D341Med (cell line): ENCODE measurements around the gene VSNL1.

Experiments
- DNase-seq: peaks from one replicate; pipeline ENCODE4 v3.0.0; 2012; ENCODE audit warnings: low spot score

VSNL1 gene

DNA sequence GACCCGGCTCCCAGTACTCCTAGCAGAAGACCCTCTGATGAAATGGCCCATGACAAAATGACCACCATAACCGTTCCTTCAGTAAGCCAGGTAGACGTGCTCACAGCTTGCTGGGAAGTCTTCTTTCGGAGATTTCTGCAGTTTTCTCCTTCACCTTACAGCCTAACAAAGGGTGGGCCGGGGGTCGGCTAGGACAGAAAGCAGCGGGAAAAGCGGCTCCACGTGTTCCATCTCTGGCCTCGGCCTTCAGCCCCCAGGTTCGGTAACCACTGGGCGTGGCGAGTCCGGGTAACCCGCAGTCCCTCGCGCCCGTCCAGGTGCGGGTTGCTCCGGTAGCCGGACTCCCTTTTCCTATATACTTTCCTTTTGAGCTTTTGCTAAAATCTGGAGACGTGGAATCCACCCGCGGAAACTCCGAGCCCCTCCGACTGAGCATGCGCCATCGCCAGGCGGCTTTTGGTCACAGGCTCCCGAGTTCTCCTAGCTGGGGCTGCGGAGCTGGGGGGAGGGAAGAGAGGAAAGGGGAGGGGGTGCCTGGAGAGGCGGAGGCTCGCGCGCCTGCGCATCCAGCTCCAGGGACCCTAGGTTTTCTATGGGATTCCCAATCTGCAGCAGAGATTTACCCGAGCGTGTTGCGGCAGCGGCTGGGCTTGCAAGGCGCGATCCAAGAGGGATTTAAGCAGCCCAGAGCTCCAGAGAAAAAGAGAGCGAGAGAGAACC lies at the start of gene VSNL1:
VSNL1 (plus strand) TSS at position 604 of the 720 bp plus-strand sequence. CDS start 51,379 bp downstream, outside the sequence.
- peak; percentile 64 for DNase-seq

DNA sequence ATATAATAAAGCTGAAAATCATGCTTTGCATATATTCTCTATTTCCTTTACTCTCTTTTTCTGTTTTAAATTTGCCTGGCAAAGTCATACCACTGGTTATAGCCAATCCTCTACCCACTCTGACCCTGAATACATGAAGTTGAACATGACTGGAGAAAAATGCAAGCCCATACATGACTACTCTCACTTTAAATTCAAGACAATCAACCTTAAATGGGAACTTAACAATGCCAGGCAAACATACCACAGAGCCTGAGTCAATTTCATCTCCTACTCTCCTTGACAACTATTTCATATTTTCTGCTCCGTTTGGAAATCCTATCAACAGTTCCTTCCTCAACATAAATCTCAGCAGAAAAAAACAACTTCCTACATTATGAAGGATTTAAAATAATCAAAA lies 44.9 kb upstream of the VSNL1 start:
- DNase-seq = no peak

DNA sequence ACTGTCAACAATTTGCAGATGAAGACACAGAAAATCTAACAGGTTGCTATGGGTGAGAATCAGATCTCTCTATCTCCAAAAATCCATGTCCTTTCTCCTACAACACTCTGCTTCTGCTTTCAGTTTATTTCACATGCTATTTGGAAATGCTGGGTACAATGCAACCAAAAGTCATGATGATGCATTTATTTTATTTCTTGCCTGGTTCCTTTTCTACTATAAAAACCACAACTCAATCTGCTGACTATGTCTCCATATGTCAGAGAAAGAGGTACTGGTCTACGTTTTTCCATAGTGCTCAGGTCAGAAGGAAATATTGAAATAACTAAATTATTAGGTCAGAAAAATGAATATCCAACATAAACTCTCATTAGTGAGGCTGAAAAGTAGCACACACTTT lies 42.8 kb upstream of the VSNL1 start:
- no peak for DNase-seq

DNA sequence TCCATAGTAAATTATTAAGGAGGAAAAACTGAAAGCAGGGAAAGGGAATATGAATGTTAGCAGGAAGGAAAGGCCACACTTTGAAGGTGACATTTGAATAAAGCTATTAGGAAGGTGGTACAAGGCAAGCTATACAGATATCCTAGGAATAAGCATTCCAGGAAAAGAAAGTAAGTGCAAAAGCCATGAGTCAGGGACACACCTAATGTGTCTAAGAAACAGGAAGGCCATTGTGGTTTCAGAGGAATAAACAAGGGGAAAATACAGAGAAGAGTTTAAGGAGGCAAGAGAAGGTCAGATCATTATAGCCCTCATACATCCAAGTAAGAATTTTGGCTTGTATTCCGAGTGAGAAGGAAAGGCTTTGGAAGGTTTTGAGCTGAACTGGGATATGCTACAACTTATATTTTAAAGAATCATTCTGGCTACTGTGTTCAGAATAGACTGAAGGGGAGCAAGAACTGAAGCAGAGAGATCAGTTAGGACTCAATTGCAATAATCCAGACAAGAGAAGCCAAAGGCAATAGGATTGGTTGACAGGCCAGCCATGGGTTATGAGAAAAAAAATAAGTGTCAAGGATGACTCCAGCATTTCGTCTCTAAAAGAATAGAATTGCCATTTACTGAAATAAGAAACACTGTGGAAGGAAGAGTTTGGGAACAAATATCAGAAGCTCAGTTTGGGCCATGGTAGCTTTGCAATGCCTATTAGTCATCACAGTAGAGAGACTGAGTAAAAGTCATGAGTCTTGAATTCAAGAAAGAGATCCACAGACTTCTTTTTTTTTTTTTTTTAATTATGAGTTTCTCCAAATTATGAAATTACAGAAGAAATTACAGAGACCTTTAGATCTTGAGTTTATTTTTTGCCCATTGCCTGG lies 33.5 kb upstream of the VSNL1 start:
- no peak for DNase-seq

DNA sequence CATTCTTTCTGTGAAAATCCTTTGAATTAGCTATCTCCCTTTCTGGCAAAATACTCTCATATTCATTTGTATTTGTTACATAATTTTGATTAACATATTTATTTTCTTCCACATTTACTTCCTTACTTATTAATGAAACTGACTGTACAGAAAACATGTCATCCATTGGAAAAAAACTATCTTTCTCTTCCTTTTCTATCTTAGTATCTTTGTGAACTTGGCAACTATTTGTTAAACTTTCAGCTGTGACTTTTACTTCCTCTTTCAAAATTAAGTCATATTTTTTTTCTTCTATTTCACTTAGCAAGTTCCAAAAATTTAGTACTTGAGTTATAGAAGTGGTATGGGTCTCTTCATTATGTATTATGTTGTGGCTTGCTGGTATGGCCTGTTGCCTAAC lies 24.8 kb upstream of the VSNL1 start:
- no peak for DNase-seq

DNA sequence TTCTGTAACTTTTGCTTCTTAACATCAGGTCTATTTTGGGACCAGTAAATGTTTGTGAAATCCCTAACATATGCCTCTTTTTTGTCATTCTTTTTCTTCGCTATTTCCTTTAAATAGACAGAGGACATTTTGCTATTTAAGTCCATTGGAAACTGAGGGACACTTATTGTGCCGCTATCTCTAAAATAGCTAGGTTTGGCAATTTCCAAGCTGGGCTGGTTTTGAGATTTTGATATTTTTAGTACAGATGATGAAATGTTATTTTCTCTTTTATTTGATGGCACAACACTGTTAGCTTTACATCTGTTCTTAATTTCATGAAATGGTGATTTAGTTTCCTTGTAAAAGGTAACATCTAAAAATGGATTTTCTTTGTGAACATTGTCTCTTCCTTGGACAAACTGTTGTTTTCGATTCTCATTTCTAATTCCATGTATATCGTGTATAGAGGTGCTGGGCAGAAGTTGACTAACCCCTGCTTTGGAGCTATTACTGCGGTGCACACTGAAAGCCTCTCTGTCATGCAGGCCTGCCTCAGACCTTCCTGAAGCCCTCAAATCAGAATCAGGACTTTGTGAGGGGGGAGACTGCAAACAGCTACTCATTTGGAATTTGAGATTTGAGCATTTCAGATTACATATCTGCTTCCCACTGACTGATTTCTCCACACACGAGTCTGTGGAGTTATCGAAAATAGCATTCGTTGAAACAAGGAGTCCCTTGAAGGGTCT lies 22.9 kb upstream of the VSNL1 start:
- DNase-seq = no peak

DNA sequence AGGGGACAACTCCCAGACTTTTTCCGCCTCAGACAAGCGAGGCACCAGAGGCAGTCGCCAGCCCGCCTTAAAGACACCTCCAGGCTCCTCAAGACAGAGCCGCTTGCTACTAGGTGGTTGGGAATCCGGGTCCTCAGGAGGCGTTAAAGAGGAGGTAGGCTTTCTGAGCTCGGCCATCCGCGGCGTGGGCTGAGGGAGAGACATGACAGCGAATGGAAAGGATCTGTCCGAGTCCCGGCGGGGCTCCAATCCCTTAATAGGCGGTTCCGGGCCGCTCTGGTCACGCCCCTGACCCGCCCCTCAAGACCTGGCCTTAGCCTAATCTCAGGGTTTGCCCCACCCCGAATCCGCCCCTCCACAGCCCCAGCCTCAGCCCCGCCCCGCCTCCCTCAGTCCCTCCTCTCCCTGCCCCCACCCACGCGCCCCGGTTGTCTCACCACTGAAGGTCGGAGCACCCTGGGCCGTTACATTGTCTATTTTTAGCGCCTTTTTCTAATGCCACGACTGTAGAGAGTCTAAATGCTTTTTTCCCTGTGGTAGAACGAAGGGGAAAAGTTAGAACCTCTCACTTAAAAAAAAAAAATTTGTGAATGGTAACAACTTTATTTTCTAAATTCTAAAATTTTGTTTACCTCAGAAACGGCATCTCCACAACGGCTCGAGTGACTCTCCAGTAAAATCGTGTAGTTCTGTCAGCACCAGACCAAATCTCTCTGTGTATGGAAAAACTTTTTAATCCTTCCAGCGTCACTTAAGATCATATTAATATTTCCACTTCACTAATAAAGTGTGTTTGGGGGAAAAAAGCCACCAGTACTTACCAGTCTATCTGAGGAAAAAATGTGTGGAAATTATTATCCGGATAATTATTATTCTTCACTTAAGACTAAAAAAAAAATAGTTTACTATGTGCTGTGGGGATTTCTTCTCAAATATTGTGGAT lies 22.0 kb upstream of the VSNL1 start, which contains the start of gene RAD51AP2:
RAD51AP2 (minus strand) TSS at position 229 of the 943 bp plus-strand sequence; CDS start at position 204, 25 bp downstream.
- peak; percentile 40 for DNase-seq

DNA sequence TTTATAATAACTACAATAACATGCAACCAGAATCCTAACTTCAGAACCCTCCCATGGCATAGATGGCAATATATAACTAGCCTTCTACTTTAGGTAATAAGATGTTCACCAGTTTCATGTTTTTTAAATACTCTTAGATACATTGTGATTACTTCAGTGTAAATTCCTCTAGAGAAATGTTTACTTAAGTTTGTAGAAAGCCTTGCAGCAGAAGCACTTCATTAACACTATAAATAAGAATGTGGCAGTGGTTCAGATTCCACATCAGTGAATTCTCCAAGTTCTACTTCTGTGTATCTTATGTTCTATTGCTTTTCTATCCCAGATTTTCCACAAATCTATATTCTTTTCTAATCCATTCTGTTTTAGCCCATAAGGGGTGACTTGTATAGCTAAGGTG lies 21.0 kb upstream of the VSNL1 start:
- no peak for DNase-seq

DNA sequence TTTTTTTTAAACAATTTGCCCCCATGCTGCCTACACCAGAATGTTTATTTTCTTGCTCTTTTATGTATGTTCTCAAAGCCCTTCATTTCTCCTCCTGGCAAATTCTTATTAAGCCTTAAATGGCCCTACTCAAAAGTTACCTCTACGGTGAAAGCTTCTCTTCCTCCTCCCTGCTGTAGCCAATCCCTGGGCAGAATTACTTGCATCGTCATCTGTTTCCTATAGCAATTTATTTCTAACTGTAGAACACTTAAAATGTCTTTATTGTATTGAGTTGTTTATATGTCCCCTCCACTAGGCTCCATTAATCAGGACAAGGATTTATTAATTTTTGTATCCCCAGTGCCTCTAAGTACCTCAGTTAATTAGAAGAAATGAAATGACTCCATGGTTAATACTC lies 19.7 kb upstream of the VSNL1 start:
- DNase-seq = no peak

DNA sequence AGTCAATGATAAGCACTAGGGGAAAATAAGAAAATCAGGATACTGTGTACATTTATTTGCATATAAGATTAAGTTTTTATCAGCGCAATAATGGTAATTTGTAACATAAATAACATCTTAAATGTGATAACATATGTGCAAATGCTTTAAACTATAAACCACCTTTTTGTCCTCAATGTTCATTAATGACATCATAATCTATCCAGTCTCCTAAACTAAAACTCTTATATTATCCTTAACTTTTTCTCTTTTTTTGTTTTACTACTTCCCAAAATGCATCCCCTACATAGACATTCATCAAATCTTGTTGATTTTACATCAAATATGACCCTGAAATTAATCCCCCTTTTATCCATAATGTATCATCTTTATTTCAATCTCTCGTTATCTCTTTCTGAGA lies 18.9 kb upstream of the VSNL1 start:
- no peak for DNase-seq

DNA sequence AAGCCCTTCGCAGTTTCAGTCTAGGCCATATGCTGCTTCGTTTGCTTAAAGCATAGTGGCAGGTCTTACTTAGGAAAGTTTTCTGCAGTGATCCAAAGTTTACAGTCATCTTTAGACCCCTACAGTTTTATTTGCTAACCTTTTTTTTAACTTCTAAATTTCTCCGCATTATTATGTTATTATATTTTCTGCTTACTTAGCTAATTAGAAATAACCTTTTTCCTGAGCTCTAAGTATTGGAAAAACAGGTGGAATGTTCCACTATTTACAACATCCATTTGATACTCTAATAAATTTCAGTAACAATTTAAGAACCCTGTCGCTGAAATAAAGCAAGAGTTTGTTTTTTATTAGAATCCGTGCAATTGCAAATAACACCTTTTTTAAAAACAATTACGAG lies 18.2 kb upstream of the VSNL1 start:
- no peak for DNase-seq

DNA sequence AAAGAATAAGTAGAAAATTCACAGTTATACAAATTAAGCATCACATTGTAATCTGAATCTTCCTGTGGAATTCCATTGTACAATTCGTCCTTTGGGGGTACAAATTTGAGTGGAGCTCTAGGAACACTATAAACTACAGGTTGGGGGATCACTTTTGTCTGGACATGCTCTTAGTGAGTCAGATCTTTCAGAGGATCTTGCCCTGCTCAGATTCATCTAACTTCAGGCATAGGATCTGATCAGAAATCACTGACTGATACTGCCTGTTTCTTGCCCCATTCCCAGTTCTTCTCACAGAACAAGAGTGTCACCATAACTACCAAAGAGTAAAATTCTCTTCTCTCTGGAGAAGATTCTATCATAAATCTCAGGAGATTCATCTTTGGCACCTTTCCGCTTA lies 10.7 kb upstream of the VSNL1 start:
- DNase-seq = no peak

DNA sequence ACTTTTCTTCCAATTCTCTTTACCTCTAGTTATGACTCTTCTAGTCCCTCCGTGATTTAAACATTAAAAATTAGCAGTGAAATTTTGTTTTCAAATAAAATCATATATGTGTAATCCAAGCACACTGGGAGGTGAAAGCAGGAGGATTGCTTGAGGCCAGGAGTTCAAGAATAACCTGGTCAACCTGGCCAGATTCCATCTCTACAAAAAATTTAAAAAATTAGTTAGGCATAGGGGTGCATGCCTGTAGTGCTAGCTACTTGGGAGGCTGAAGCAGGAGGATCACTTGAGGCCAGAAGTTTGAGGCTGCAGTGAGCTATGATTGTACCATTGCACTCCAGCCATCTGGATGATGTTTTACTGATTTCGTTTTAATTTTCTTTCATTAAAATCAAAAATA lies 7.0 kb upstream of the VSNL1 start:
- DNase-seq = no peak

DNA sequence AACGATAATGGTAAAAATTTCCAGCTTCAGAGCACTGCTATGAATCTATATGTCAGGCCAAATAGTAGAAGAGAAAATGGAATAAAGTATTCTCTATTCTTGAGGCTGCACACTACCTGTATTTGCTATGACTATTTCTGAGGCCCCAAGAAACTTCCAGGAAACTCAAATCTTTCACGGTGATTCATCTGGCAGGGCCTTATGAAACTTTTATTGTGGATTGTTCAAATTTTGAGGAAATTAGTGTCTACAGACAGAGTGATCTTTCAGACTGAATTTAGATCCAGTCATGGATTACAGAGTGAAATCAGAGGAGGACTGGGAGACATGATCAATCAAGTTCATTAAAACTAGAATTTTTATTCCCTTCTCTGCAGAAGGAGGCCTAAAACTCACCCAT lies 4.1 kb upstream of the VSNL1 start:
- no peak for DNase-seq

DNA sequence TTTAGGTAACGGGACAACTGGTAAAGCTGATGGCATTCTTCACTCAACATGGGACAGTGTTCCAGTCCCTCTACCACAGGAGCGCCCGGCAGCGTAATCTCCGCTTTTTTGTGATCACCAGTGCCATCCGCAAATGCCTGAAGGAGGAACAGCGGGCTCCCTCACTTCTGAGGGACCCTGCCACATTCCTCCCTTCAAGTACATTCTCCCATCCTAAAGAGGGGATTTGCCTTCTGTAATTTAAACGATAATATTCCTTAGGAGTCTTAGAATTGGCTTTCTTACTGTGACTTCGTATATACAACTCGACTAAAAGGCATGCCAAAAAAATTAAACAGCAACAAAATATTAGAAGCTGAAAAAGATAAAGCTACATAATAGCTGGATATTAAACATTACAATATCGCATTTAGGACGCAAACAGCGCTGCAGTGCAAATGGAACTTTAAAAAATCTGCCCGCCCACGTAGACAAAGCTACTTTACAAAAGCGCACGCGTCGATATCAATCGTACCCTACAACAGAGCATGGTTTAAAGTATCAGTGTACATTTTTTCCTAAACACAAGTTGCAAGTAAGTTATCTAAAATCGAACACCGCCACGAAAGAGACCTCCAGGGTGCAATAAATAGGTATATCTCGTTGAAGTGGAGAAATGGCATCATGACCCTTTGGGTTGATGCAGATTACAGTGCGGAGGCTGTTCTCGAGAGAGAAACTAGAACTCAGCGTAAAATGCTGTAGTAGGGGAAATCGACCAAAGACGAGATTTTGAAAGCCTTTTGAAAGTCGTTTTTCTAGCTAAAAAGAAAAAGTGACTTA lies 2.3 kb upstream of the VSNL1 start:
- no peak for DNase-seq

DNA sequence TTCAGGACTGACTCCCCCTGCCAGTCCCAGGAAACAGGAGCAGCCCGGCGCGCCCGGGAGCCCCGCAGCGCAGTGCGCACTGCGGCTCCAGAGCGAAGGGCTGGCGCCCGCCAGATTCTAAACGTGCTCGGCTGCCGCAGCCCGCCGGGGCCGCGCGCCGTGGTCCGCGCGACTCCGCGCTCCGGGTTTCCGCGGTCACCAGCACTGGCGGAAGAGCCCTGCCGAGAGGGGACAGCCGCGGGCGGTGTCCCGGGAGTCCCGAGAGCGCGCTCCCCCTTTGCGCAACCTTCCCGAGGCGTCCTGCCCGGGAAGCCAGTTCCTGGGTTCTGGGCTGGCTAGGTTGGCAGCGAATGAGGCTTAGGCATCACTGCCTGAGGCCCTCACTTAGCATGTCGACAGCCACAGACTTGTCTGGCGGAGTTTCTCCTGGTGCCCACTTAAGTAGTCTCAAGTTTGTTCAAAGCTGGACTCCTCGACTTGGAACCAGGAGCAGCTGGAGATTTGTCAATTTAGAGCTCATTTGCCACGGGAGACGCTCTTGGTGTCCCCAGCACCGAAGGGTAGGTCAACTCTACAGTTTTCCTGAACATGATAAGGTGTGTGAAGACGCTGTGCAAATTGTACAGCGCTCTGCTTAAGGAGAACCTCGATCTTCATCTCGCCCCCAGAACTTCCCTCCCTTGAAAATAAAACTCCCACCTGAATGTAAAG lies 1.5 kb upstream of the VSNL1 start:
- peak; percentile 72 for DNase-seq

DNA sequence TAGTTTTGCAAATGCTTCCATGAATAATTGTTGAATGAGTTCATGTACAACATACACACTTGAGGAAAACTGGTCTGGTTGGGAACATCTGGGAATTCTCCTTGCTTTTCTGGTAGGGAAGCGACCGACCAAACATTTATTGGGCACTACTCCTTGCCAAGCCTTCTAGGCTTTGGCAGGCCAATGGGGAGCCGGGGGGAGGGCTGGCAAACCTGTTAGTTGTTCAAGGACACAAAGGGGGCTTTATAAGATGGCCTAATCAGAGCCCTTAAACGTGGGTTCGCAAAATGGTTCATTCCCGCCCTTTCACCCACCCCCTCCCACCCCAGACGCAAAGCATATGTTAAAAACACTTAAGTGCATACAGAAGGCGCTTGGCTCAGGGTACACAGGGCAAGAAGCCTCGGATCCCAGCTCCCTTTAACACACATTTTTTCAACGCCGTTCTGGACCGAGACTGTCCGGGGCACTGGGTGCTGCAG lies 844 bp upstream of the VSNL1 start:
- no peak for DNase-seq

DNA sequence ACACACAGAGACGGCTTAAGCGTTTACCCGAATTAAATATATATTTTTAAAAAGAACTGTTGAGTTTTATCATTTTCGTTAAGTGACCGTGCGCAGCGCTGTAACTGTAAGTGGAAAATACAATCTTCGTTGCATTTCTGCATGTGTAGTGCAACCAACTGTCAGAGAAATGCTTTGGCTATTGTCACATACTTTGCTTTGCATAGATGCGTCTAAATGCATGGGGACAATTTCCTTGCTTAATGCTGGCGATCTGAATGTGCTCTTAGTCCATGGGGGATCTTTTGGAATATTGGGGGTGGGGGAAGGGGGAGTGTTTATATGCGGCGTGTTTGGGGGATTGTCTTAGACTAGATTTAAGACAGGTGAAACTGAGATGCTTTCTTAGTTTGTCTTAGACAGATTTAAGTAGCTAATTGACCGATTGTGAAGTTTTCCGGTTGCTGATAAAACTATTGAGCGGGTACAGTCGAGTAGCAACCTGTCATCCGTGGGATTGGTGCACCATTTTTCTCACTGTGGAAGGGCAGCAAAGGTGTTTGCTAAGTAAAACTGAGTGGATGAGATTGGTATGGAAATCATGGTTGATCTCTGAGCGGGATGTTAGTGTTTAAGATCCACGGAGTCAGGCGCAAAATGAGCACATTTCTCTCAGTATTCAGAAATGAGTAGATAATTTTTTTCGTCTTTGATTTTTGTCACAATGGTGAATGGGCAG lies 476 bp downstream of the VSNL1 start:
- no peak for DNase-seq

DNA sequence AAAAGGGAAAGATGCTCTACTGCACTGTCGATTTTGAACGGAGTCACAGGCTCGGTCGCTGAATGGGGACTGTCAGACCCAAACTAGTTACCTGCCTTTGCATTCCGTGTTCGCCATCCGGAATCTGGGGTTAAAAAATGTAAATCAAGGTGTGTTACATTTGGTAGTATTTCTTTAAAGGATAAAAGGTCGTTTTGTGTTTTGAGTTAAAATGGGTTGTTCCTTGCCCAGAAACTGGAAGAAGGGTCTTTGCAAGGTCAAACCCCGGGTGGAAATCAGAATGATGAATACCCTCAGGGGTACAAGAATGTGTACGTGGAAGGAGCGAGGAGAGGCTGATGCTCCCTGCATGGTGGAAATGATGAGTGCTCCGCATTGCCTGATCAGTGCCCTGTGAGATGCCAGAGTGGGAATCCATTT lies 1.0 kb downstream of the VSNL1 start:
- no peak for DNase-seq
